HUES6 (cell line): ENCODE results near the gene SLC35A1.

Experiments used
- H3K27ac ChIP-seq: 2 replicates; pipeline ENCODE4 v1.7.0; 2013; ENCODE audit warnings: low read depth, mild to moderate bottlenecking, low read length, inconsistent platforms
- H3K27me3 ChIP-seq: 2 replicates; pipeline ENCODE4 v1.6.1; 2013; ENCODE audit warnings: low read length; ENCODE audit not compliant: control insufficient read depth, insufficient read depth
- H3K36me3 ChIP-seq: 2 replicates; pipeline ENCODE4 v1.6.1; 2013; ENCODE audit warnings: low read length; ENCODE audit not compliant: control insufficient read depth, insufficient read depth
- H3K4me1 ChIP-seq: 2 replicates; pipeline ENCODE4 v1.6.1; 2013; ENCODE audit warnings: low read length; ENCODE audit not compliant: control insufficient read depth, insufficient read depth
- H3K4me3 ChIP-seq: 2 replicates; pipeline ENCODE4 v1.5.1; 2013; ENCODE audit warnings: low read depth, low read length
- H3K9ac ChIP-seq: one replicate; pipeline ENCODE4 v1.6.1; 2013; ENCODE audit warnings: mild to moderate bottlenecking, low read length
- H3K9me3 ChIP-seq: 2 replicates; pipeline ENCODE4 v1.6.1; 2013; ENCODE audit warnings: low read depth, low read length; ENCODE audit not compliant: control insufficient read depth, insufficient read depth

SLC35A1 gene

DNA sequence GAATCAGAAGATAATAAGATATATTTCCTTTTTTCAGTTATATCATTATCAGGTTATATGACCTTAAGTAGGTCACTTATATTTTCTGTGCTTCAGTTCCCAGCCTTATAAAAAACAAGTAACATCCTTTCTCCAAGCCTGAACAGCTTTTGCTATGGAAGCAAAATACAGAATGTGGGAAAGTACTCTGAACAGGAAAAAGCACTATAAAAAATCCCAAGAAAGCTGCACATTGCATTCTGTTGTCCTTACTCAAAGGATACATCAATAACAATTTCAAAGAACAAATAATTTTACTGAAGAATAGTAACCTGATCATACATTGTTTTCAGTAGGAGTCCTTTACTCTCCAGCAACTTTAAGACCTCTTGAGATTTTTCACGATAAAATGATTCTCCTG, 56.4 kb downstream of the SLC35A1 start:
- no peaks in the 10 kb centered on the region for H3K27me3 ChIP-seq
- H3K27ac ChIP-seq = no peak overlapping the region
- no peaks in the 10 kb centered on the region for H3K9me3 ChIP-seq
- peaks cover 45% of the 10 kb centered on the region for H3K36me3 ChIP-seq
- H3K4me3 ChIP-seq = no peak overlapping the region
- no peaks in the 10 kb centered on the region for H3K4me1 ChIP-seq
- no peak overlapping the region for H3K9ac ChIP-seq

DNA sequence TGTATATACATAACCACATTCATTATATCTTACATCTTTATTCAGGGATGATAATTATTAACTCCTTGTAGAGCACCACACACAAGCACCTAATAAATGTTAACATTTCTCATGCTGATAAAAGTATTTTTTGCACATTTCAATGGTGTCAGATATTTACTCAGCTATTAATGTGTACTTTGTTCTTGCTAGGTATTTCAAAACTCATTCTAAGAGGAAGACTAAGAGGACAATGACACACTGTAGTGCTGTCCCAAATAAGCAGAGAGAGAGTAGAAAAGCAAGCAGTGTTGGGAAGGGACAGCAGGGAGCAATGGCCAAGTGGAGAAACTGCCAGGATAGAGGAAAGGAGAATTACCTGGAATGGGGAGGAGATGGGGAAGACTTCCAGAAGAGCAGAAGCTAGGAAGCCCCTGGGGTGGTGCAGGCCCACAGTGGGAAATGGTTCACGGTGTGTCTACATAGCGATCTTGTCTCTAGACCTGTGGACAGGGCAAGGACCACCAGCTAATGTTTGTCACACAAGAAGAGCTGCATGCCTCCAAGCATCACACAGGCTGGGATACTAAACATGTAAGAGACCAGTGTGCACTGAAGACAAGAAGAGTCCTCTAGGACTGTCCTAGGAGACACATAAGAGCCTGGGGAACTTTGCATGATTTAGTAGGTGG, 61.7 kb downstream of the SLC35A1 start:
- no peaks in the 10 kb centered on the region for H3K27me3 ChIP-seq
- 0 out of 2 replicates have a peak, but pooled peaks cover 3% of the 10 kb centered on the region for H3K9me3 ChIP-seq
- no peaks in the 10 kb centered on the region for H3K4me1 ChIP-seq
- H3K27ac ChIP-seq = no peak overlapping the region
- H3K9ac ChIP-seq = no peak overlapping the region
- H3K4me3 ChIP-seq = no peak overlapping the region
- peaks cover 38% of the 10 kb centered on the region for H3K36me3 ChIP-seq

DNA sequence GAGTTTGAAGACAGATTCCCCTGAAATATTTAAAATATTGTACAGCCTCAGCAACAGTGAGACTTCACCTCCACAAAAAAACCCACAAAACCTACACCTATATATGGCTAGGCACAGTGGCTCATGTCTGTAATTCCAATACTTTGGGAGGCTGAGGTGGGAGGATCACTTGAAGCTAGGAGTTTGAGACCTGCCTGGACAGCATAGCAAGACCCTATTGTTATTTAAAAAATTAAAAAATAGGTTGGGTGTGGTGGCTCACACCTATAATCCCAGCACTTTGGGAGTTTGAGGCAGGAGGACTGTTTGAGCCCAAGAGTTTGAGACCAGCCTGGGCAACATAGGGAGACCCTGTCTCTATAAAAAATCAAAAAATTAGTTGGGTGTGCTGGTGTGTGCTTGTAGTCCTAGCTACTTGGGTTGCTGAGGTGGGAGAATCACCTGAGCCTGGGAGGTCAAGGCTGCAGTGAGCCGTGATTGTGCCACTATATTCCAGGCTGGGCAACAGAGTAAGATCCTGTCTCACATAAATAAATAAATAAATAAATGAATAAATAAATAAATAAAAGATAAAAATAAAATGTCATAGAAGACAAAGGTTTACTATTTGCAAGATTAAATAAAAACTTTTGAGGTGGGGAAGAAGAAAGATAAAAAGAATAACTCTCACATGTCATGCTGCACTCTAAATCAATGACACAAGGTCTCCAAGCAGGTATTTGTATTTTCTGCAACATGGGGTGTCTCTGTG, 65.9 kb downstream of the SLC35A1 start:
- H3K27ac ChIP-seq = no peak overlapping the region
- H3K9me3 ChIP-seq = peaks cover 11% of the 10 kb centered on the region
- H3K4me1 ChIP-seq = no peaks in the 10 kb centered on the region
- no peaks in the 10 kb centered on the region for H3K27me3 ChIP-seq
- H3K9ac ChIP-seq = no peak overlapping the region
- peaks cover 57% of the 10 kb centered on the region for H3K36me3 ChIP-seq
- H3K4me3 ChIP-seq = no peak overlapping the region

DNA sequence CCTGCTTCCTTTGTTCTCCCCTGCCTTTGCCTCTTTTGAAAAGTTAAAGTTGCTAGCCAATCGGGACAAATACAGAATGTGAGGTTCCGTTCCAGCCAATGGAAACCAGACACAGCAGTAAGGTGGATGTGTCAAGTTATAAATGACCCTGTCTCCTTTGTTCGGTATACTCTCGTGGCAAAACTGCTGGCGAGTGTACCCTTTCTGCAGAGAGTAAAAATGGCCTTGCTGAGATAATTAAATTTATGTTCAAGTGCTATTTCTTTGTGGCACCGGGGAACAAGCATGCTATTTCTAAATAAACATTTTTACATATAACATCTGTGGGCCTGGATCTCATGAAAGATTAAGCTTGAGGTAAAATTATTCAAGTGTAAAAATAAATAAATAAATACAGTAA, 66.8 kb downstream of the SLC35A1 start:
- Histone ChIP-seq H3K27ac (no peak overlapping the region), H3K9ac (no peak overlapping the region), H3K9me3 (peaks cover 11% of the 10 kb centered on the region), H3K36me3 (peaks cover 62% of the 10 kb centered on the region), H3K27me3 (no peaks in the 10 kb centered on the region), H3K4me1 (no peaks in the 10 kb centered on the region), H3K4me3 (no peak overlapping the region)

DNA sequence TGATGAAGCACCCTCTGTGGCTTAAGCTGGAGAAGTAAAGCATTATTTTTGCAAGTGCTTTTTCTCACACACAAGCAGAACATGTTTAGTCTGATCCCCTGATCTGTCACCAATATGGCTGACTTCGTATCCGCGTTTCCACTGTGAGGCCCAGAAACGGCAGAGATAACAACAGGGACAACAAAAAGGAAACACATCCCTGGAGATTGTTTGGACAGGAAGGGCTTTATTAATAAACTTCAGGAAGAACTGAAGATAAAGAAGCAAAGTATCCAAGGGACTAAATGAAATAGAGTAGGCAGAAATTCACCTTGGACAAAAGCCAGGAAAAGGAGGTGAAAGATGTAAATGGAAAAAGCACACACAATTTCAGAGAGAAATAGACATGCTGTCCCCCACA, 67.8 kb downstream of the SLC35A1 start:
- no peak overlapping the region for H3K4me3 ChIP-seq
- peaks cover 11% of the 10 kb centered on the region for H3K9me3 ChIP-seq
- no peaks in the 10 kb centered on the region for H3K4me1 ChIP-seq
- peaks cover 66% of the 10 kb centered on the region for H3K36me3 ChIP-seq
- H3K9ac ChIP-seq = no peak overlapping the region
- no peaks in the 10 kb centered on the region for H3K27me3 ChIP-seq
- H3K27ac ChIP-seq = no peak overlapping the region

DNA sequence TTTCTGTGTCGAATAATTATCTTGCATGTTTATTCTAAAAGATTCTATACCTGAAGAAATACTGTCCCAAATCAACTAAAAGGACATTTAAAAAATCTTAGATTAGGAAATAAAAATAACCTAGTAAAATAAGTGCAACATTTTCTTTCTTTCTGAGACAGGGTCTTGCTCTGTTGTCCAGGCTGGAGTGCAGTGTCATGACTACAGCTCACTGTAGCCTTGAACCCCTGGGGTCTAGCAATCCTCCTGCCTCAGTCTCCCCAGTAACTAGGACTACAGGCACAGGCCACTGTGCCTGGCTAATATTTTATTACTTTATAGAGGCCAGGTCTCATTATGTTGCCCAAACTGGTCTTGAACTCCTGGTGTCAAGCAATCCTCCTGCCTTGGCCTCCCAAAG, 68.3 kb downstream of the SLC35A1 start:
- H3K36me3 ChIP-seq = peaks cover 69% of the 10 kb centered on the region
- no peaks in the 10 kb centered on the region for H3K4me1 ChIP-seq
- H3K9me3 ChIP-seq = peaks cover 11% of the 10 kb centered on the region
- no peak overlapping the region for H3K9ac ChIP-seq
- H3K27ac ChIP-seq = no peak overlapping the region
- no peaks in the 10 kb centered on the region for H3K27me3 ChIP-seq
- no peak overlapping the region for H3K4me3 ChIP-seq

DNA sequence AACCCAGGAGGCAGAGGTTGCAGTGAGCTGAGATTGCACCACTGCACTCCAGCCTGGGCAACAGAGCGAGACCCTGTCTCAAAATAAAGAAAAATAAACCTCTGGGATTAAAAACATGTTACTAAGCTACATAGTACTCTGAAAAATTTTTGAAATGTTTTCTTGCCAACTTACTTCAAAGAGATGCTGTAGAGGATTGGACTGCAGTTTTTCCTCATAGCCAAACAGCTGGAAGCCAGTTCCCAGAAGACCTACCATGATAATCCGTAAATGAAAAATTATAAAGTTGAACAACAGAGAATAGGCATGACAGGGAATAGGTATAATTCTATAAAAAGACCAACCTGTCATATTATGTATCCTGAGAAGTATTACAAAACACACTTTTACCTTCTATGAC, 69.0 kb downstream of the SLC35A1 start:
- Histone ChIP-seq H3K27me3 (no peaks in the 10 kb centered on the region), H3K36me3 (peaks cover 76% of the 10 kb centered on the region), H3K9me3 (peaks cover 11% of the 10 kb centered on the region)

DNA sequence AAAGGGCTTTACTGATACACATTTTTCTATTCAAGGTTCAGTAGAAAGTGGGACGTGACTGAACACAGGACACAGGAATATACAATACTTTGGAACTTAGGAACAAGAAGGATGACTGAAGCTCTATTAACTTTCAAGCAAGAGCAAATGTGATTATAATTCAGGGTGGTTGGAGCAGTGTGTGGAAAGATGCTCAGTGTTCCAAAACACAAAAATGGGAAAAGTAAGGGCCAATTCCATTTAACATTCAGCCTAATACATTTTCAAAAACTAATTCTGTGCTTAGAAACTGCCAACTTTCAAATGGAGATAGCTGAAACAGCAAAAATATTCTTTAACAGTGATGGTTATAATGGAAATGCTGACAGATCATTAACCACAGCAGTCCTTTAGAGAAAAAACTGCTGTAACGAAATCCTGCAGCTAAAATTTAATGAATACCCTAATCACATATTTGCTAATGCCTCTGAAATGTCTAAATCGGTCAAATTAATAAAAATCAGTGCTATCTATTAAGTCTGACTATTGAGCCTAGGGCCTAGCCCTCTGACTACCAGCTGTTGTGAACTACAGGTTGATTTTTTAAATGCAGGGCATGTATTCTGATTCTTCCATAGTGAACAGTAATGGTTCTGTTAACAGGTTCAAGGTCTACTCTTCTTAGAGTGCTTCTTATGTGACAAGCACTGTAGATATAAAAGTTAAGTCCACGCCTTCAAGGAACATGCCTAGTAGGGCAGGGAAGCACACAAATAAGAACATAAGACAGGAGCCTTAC, 71.1 kb downstream of the SLC35A1 start:
- Histone ChIP-seq H3K9ac (no peak overlapping the region), H3K4me3 (no peak overlapping the region), H3K9me3 (peaks cover 11% of the 10 kb centered on the region), H3K27me3 (no peaks in the 10 kb centered on the region), H3K4me1 (no peaks in the 10 kb centered on the region), H3K36me3 (peaks cover 83% of the 10 kb centered on the region), H3K27ac (no peak overlapping the region)

More for the DNA sequence above, 69.0 kb downstream of the SLC35A1 start:
- Histone ChIP-seq H3K4me3 (no peak overlapping the region), H3K9ac (no peak overlapping the region), H3K27ac (no peak overlapping the region), H3K4me1 (no peaks in the 10 kb centered on the region)

DNA sequence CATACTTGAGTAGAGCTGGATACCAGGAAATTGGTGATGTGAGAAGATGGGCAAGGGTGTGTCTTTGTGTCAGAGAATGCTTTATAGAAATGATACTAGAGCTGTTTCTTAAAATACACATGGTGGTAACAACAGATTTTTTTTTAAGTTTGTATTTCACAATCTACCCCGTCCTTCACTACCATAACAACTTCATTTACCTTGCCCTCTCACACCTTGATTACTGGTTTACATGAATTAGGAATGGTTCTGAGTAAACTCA, 71.6 kb downstream of the SLC35A1 start:
- Histone ChIP-seq H3K4me1 (no peaks in the 10 kb centered on the region), H3K36me3 (peaks cover 80% of the 10 kb centered on the region), H3K4me3 (no peak overlapping the region), H3K9me3 (peaks cover 10% of the 10 kb centered on the region), H3K27me3 (no peaks in the 10 kb centered on the region), H3K9ac (no peak overlapping the region), H3K27ac (no peak overlapping the region)

DNA sequence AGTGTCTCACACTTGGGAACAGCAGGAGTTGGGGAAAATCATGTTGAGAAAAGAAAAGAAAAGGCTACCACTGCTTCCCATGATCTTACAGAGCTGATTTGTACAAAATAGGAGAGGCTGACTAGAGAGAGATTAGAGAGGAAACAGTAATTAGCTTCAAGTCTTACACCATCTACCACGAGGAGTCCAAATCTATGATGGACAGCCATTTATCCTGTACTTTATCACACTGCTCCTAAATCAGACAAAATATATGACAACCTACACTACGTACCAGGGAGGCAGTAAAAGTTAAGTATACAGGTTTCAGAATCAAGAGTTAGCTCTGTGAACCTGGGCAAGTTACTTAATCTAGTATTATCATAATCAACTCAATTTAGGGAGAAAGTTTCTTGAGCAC, 79.0 kb downstream of the SLC35A1 start:
- Histone ChIP-seq H3K9me3 (no peaks in the 10 kb centered on the region), H3K4me1 (no peaks in the 10 kb centered on the region; the same call in 1 of the 2 replicates), H3K9ac (no peak overlapping the region), H3K27ac (no peak overlapping the region), H3K27me3 (no peaks in the 10 kb centered on the region), H3K4me3 (no peak overlapping the region), H3K36me3 (peaks cover 65% of the 10 kb centered on the region)

DNA sequence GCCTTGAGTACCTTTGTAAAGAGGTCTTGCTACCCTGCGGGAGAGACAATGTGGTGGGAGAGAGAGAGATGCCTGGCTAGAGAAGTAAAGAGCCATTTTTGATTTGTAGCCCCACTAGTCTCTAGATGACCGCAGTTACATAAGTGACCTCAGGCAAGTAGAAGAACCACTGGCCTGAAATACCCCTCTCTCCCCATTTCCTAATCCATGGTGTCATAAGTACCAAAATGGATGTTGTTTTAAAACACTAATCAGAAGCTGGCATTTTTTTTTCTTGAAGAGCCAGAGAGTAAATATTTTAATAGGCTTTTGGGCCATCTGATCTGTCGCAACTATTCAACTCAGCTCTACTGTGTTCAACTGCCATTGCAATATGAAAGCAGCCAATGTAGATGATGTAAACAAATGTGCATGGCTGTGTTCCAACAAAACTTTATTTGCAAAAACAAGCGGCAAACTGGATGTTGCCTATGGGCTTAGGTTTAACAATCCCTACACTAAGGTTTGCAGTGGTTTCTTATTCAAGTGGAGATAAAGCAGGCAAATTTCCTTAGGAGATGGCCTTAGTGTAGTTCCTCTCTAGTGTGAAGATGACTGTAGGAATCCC, 80.5 kb downstream of the SLC35A1 start:
- H3K36me3 ChIP-seq = peaks cover 69% of the 10 kb centered on the region
- no peaks in the 10 kb centered on the region; the same call in 1 of the 2 replicates for H3K4me1 ChIP-seq
- H3K9me3 ChIP-seq = no peaks in the 10 kb centered on the region
- no peaks in the 10 kb centered on the region for H3K27me3 ChIP-seq
- no peak overlapping the region for H3K27ac ChIP-seq
- H3K4me3 ChIP-seq = no peak overlapping the region
- no peak overlapping the region for H3K9ac ChIP-seq
